HG03064 (cell line): Measurements from ENCODE around the gene SUPT20HL1.

Experiments used
- ATAC-seq: cut with Tn5 transposase; IDR thresholded peaks from one replicate; pipeline ENCODE4 v1.9.1; 2021; ENCODE audit warnings: low read depth; ENCODE audit not compliant: unreplicated experiment

SUPT20HL1 gene

GRCh38 chrX:24395775-24396174, 35.3 kb downstream of the SUPT20HL1 start:
- ATAC-seq: no peak

DNA sequence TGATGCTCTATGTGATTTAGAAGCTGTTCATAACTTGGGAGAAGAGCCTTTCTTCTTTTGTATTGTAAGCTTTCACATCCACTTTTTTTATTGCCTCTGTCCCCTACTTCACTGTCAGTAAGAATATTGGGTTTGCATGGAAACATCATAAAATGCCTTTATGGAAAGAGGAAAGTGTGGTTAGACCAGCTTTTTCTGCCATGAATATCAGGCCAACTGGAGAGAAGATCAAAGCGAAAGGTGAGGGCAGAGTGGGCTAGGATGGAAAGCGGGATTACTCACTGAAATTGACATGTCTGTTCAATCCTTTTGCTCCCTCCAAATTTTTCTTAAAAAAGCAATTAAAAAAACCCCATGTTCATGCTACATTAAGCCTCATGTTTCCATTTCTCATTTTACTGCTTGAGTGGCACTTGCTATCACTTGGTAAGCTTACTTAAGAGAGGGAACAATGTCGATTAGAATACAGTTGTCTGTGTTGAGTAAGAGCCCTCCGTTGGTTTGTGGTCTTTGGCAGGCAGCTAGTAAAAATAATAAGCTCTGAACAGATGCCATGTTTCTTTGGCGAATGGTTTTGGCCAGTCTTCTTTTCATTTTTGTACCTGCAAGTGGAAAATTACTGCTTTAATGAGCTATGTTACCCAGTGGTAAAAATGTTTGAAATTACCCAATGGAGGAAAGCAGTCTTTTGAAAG, 35.9 kb downstream of the SUPT20HL1 start:
- ATAC-seq: no peak

DNA sequence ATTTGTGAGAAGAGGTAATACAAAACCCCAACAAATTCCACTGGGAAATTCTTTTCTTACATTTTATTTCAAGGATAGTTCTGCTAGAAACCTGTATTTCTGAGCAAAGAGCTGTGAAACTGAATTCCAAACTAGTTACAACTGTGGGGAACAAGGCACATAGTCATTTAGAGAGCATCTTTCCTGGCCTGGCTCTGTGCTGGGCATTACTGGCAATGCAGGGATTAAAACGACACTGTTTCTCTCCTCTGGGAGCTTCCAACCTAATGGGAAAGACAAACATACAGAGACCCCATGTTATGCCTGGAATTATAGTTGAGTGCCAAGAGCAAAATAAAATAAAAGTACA, 36.5 kb downstream of the SUPT20HL1 start:
- ATAC-seq: no peak

DNA sequence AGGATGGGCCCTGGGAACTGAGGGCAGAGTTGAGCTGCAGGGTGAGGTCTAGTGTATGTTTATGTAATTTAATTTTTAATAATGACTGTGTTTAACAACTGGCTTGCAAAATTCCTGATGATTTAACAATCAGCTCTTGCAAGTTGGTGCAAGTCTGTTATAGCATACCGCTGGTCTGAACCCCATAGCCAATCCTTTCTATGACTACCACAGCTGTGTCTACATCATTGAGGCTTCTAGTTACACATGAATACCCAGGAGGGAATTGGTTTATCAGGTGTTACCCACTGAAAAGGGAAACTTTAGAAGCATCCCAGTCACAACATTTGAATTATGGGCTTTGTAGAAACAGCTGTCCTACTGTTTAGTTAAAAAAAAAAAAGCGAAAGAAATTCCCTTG, 38.3 kb downstream of the SUPT20HL1 start:
- no peak for ATAC-seq

DNA sequence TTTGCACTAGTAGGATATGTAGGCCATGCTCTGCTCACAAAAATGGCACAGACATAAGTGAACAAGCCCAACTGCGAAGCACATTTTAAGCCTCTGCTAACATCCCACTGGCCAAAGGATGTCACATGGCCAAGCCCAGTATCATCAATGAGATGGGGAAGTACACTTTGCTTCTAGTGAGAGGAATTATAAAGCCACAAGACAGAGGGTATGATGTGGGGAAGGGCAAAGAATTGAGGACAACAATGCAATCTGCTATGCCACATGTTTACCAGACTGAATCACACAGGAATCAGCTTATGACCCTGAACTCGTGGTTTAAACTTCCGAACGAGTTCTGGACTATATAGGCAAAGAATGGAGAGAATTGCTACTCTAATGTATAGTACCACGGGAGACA, 39.1 kb downstream of the SUPT20HL1 start:
- no peak for ATAC-seq

DNA sequence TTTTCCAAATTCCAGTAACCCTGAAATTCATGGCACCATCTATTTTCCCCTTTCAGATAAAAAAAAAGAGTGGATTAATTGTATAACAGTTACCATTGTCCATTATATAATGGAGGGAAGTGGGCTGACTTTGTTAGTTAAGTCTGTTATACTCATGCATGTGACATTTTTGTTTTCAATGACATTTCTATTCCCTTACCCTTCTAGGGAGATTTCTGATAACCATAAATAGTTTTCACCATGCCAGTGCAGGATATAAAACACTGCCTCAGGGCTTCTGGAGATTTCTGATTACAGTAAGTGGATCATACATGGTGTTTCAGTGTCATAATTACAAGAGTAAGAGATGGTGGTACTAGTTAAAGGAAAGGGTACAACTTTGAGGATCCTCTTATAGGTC, 45.5 kb downstream of the SUPT20HL1 start:
- no peak for ATAC-seq
